GM12872 (cell line): ENCODE data around the gene ENTPD6.

Experiments used
- CTCF ChIP-seq: IDR thresholded peaks from 3 replicates; pipeline ENCODE4 v1.5.1; 2011; ENCODE audit warnings: low read depth, mild to moderate bottlenecking, low read length, moderate library complexity; ENCODE audit not compliant: insufficient read depth

ENTPD6 gene

GRCh38 chr20:25223765-25224720 is 28.5 kb downstream of the ENTPD6 start:
- no peak for TF ChIP-seq CTCF

GRCh38 chr20:25224941-25225340 is 29.4 kb downstream of the ENTPD6 start:
- no peak for TF ChIP-seq CTCF

GRCh38 chr20:25225642-25226432 is 30.3 kb downstream of the ENTPD6 start:
- TF ChIP-seq CTCF = no peak

GRCh38 chr20:25226433-25227316 is 31.2 kb downstream of the ENTPD6 start:
- no peak for TF ChIP-seq CTCF

GRCh38 chr20:25227317-25227831 is 31.9 kb downstream of the ENTPD6 start:
- no peak for TF ChIP-seq CTCF

- TF ChIP-seq CTCF = no peak
Observed at GRCh38 chr20:25229486-25230165, 34.1 kb downstream of the ENTPD6 start.
